Kidney epithelial cell (primary cell): ENCODE data around the gene TOMT. TPM values are rescaled to one million over a fixed set of nuclear protein-coding genes. Genes with fewer than 3 reads are reported as not detected.

ENCODE experiments used
- DNase-seq: peaks from one replicate; pipeline ENCODE4 v3.0.0-alpha.2; 2010; ENCODE audit warnings: low read depth
- H3K27me3 ChIP-seq: 2 replicates; pipeline ENCODE4 v1.6.0; 2011; ENCODE audit warnings: low read length; ENCODE audit not compliant: control insufficient read depth, insufficient read depth
- H3K36me3 ChIP-seq: 2 replicates; pipeline ENCODE4 v1.5.1; 2011; ENCODE audit warnings: low read length; ENCODE audit not compliant: control insufficient read depth, insufficient read depth
- H3K4me3 ChIP-seq: 2 replicates; pipeline ENCODE4 v1.5.1; 2011; ENCODE audit warnings: low read depth, mild to moderate bottlenecking, control low read depth, low read length
- total RNA-seq: library from RNA; depleted of rRNA; stranded (reverse); fragments of >200 nt; gene quantifications from 2 replicates; pipeline ENCODE4 v1.2.3, GENCODE V29; 2015
- TF ChIP-seq, protein P1 (sequence below): IDR thresholded peaks from 2 replicates; pipeline ENCODE4 v1.5.1; 2011; ENCODE audit warnings: mild to moderate bottlenecking, moderate library complexity, low read length, control low read depth, inconsistent platforms; ENCODE audit not compliant: insufficient read depth, poor library complexity, severe bottlenecking

Gene TOMT
- total RNA-seq, 1 donor from 2014 or later, result not detected

DNA sequence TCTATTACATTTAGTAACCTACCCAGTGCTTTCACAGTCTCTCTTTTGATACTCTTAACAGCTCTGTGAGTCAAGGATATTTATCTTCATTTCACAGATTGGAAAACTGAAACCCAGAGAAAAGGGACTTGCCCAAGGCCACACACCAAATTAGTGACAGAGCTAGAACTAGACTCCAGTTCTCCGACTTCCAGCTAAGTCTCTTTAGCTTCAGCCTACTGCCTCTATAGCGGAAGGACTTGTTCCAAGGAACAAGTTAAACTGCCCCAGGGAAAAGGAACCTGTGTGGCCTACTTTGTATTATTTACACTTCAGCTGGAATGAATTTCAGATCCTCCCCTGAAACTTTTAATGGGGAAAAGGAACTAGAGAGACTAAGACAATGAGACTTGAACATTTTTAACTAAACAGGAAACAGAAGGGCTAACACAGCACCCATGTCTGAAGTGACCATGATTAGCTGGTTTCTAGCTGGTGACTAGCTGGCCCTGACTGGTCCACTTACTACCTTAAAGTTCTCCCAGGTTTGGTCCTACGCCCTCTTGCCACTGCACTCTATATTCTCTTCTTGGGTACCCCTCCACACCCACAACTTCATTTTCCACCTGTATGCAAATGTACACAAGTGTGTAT, 23.8 kb upstream of the TOMT start:
- Histone ChIP-seq H3K27me3 (no peaks in the 10 kb centered on the region), H3K36me3 (no peaks in the 10 kb centered on the region), H3K4me3 (no peak overlapping the region)
- DNase-seq, result no peak
- TF ChIP-seq, protein P1, sequence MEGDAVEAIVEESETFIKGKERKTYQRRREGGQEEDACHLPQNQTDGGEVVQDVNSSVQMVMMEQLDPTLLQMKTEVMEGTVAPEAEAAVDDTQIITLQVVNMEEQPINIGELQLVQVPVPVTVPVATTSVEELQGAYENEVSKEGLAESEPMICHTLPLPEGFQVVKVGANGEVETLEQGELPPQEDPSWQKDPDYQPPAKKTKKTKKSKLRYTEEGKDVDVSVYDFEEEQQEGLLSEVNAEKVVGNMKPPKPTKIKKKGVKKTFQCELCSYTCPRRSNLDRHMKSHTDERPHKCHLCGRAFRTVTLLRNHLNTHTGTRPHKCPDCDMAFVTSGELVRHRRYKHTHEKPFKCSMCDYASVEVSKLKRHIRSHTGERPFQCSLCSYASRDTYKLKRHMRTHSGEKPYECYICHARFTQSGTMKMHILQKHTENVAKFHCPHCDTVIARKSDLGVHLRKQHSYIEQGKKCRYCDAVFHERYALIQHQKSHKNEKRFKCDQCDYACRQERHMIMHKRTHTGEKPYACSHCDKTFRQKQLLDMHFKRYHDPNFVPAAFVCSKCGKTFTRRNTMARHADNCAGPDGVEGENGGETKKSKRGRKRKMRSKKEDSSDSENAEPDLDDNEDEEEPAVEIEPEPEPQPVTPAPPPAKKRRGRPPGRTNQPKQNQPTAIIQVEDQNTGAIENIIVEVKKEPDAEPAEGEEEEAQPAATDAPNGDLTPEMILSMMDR, result no peak

DNA sequence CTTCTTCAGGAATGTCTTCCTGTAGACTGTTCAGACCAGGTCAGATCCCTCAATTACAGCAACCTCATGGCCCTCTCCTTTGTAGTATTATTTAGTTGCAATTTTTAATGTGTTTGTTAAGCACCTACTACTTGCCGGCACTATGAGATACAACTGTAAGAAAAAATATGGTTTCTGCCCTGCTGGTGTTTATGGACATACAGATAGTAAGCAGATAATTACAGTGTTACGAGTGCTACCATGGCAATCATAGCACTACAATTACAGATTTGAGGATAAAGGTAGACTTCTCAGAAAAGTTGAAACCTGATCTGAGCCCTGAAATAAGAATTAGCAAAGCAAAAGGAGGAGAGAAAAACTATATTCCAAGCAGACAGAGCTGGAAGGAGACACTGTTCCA, 22.3 kb upstream of the TOMT start:
- no peak for DNase-seq
- H3K4me3 ChIP-seq, result no peak overlapping the region
- H3K36me3 ChIP-seq, result no peaks in the 10 kb centered on the region
- TF ChIP-seq, protein P1, result no peak
- no peaks in the 10 kb centered on the region for H3K27me3 ChIP-seq

DNA sequence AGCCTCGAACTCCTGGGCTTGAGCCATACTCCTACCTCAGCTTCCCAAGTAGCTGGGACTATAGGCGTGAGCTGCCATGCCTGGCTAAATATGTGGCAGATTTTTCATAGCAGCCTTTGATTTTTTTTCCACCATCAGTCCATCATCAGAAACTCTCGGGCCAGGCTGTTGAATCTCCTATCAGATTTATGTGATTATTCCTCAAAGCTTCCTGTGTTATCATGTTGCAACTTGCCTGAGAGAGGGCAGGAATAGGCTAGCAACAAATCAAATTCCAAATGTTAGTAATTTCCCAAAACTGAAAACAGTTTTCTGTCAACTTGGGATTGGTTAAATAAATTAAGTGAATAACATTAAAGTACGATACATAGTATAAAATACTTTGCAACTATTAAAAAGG, 21.6 kb upstream of the TOMT start:
- Histone ChIP-seq H3K4me3 (no peak overlapping the region), H3K27me3 (no peaks in the 10 kb centered on the region), H3K36me3 (no peaks in the 10 kb centered on the region)
- TF ChIP-seq, protein P1, result no peak
- DNase-seq, result no peak

DNA sequence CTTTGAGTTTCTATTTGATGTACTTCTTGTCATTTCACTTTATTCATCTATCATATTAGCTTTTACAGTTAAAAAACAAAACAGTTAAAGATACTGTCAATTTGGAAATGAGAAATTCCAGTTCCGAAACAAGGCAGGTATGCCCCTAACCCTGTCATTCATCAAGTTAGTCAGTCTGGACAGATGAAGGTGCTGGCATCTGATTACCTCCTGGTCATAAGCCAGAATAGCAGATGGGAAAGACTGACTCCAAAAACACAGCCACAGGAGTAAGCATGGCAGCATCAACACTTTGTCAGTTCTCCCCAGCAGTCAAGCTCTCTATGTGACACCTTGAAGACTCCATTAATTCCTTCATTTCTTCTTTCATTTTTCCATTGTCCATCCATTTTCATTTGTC, 20.8 kb upstream of the TOMT start:
- DNase-seq, result no peak
- Histone ChIP-seq H3K36me3 (no peaks in the 10 kb centered on the region), H3K4me3 (no peak overlapping the region), H3K27me3 (no peaks in the 10 kb centered on the region)
- TF ChIP-seq, protein P1, result no peak

DNA sequence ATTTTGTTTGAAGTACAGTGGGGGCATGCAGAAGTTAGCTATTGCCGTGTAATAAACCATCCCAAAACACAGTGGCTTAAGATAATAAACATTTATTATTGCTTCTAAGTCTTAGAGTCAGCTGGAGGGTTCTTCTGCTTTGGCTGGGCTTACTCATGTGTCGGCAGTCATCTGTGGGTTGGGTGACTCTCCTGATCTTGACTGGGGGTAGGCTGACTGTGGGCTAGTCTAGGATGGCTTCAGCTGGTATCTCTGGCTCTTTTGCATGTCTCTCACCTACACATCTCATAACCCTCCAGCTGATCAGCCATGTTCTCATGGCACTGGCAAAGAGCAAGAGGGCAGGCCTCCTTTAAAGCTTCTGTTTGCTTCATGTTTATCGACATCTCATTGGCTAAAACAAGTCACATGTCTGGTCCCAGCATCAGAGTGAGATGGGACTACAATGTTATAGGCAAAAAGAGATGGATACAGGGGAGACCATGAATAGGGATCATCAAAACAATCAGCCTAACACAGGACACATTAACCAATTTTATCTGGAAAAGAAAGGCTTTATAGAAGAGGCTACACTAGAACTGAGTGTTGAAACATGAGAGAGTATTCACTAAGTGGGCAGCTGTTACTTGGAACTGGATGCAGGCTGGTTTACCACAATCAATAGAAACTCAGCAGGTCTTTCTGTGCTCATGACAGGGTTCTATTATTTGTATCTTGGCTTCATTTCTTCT, 19.9 kb upstream of the TOMT start:
- no peak for DNase-seq
- TF ChIP-seq, protein P1, result no peak
- Histone ChIP-seq H3K4me3 (no peak overlapping the region), H3K36me3 (no peaks in the 10 kb centered on the region), H3K27me3 (no peaks in the 10 kb centered on the region)
